GM18909 (cell line): ENCODE data around the gene CAMTA2.
A peak's percentile ranks its signal among the peaks of the same experiment; 100 is the strongest.

Source experiments
- ATAC-seq: cut with Tn5 transposase; IDR thresholded peaks from one replicate; pipeline ENCODE4 v1.9.1; 2021; ENCODE audit warnings: mild to moderate bottlenecking; ENCODE audit not compliant: unreplicated experiment, poor library complexity

Gene CAMTA2

GRCh38 chr17:5000237-5000639, 12.8 kb upstream of the CAMTA2 start:
- no peak for ATAC-seq

- no peak for ATAC-seq
Measured at GRCh38 chr17:4999430-5000093, 12.1 kb upstream of the CAMTA2 start.

- no peak for ATAC-seq
Measured at GRCh38 chr17:4998732-4999429, 11.4 kb upstream of the CAMTA2 start.

- peak; percentile 15 for ATAC-seq
Measured at GRCh38 chr17:4998027-4998731, 10.7 kb upstream of the CAMTA2 start.

GRCh38 chr17:4997302-4998026, 10.0 kb upstream of the CAMTA2 start, which contains the start of the genes INCA1 and KIF1C:
Gene INCA1, minus strand, starts transcription at chr17:4997522. Its CDS starts 3,085 bp downstream, at chr17:4994437.
Gene KIF1C, plus strand, starts transcription at chr17:4997950. Its CDS starts 2,297 bp downstream, at chr17:5000247.
- ATAC-seq, result peak; percentile 86

- no peak for ATAC-seq
Measured at GRCh38 chr17:4994081-4994595, 6.7 kb upstream of the CAMTA2 start.

- ATAC-seq, result peak; percentile 18
Measured at GRCh38 chr17:4987767-4988567, 492 bp upstream of the CAMTA2 start.

- ATAC-seq, result no peak
Measured at GRCh38 chr17:4986403-4986802, 1.1 kb downstream of the CAMTA2 start.

GRCh38 chr17:4982305-4982704, 5.2 kb downstream of the CAMTA2 start:
- ATAC-seq, result no peak

GRCh38 chr17:4980644-4981216, 6.7 kb downstream of the CAMTA2 start:
- ATAC-seq, result no peak

- ATAC-seq, result no peak
Measured at GRCh38 chr17:4978726-4979125, 8.7 kb downstream of the CAMTA2 start.

- ATAC-seq, result no peak
Measured at GRCh38 chr17:4974115-4974670, 13.3 kb downstream of the CAMTA2 start.

GRCh38 chr17:4973256-4974114, 14.0 kb downstream of the CAMTA2 start:
- no peak for ATAC-seq

GRCh38 chr17:4972752-4973151, 14.7 kb downstream of the CAMTA2 start:
- no peak for ATAC-seq

- ATAC-seq, result no peak
Measured at GRCh38 chr17:4972322-4972721, 15.2 kb downstream of the CAMTA2 start.

GRCh38 chr17:4971826-4972225, 15.6 kb downstream of the CAMTA2 start:
- no peak for ATAC-seq

- ATAC-seq, result no peak
Measured at GRCh38 chr17:4970273-4970672, 17.2 kb downstream of the CAMTA2 start.
